ENCODE data around the gene UPF1. TPM values are rescaled to one million over a fixed set of nuclear protein-coding genes. Genes with fewer than 3 reads are reported as not detected.

The UPF1 gene
- total RNA-seq, 1 experiment from 2014 or later: 96.6 TPM

DNA sequence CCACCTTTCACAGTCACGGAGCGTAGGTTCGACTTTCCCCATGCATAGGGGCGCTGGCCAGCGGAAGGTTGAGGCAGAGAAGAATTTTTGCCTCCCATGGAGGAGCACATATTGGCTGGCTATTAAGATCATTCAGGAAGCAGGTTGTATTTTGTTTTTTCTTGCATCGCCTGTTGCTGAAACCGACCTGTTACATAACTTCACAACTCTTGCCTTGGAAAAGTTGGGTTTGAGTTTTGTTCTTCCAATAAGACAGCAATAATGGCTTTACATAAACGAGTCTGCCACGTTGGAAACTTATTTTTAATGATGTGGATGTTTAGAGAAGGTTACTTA, 1.4 kb downstream of the UPF1 start:
- Mint-ChIP-seq H3K27ac (ENCODE audit: unreplicated experiment) (peak overlapping the region; percentile 89), H3K27me3 (ENCODE audit: insufficient read depth, unreplicated experiment) (no peaks in the 10 kb centered on the region), H3K9me3 (ENCODE audit: unreplicated experiment) (no peaks in the 10 kb centered on the region), H3K4me3 (ENCODE audit: unreplicated experiment) (peak overlapping the region; percentile 93), H3K4me1 (ENCODE audit: low read depth, unreplicated experiment) (peaks cover 15% of the 10 kb centered on the region), H3K36me3 (ENCODE audit: insufficient read depth, unreplicated experiment) (peaks cover 55% of the 10 kb centered on the region)
- CTCF ChIA-PET: interaction anchor here (0.6 to 1.5 kb wide), 5 partner anchors 14 to 151 kb away, joined by 3 to 9 read pairs (median 4); no protein-coding TSS in a partner anchor
- H3K36me3 ChIP-seq (ENCODE audit: control insufficient read depth, insufficient read depth, low read length): peaks cover 4% of the 10 kb centered on the region
- no peaks in the 10 kb centered on the region for H3K9me3 ChIP-seq
- TF ChIP-seq, protein P1, sequence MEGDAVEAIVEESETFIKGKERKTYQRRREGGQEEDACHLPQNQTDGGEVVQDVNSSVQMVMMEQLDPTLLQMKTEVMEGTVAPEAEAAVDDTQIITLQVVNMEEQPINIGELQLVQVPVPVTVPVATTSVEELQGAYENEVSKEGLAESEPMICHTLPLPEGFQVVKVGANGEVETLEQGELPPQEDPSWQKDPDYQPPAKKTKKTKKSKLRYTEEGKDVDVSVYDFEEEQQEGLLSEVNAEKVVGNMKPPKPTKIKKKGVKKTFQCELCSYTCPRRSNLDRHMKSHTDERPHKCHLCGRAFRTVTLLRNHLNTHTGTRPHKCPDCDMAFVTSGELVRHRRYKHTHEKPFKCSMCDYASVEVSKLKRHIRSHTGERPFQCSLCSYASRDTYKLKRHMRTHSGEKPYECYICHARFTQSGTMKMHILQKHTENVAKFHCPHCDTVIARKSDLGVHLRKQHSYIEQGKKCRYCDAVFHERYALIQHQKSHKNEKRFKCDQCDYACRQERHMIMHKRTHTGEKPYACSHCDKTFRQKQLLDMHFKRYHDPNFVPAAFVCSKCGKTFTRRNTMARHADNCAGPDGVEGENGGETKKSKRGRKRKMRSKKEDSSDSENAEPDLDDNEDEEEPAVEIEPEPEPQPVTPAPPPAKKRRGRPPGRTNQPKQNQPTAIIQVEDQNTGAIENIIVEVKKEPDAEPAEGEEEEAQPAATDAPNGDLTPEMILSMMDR (IDR thresholded peaks at IDR 0.05; ENCODE audit: insufficient read depth in 1 of 2, low read depth in 1 of 2, low read length in 1 of 2, severe bottlenecking in 1 of 2, unreplicated experiment in 1 of 2): no peak
- 0 out of 2 replicates have a peak, but pooled peaks cover 8% of the 10 kb centered on the region for H3K4me1 ChIP-seq
- POLR2A ChIA-PET: interaction anchor here (1.0 kb wide), 1 partner anchor 14 kb away, joined by 5 read pairs; no protein-coding TSS in a partner anchor
- DNase-seq: no peak
- H3K27me3 ChIP-seq (replicated peaks; ENCODE audit: control insufficient read depth, insufficient read depth, low read length): no peaks in the 10 kb centered on the region
- intact Hi-C loops (cut with micrococcal nuclease; ENCODE audit: unreplicated experiment): loop anchor here (5.0 kb wide), 1 partner anchor 36 kb away; no protein-coding TSS in a partner anchor
- peak overlapping the region; percentile 92 for H3K4me3 ChIP-seq (ENCODE audit: low read depth, low read length)
- BruUV-seq (replicated peaks): no TSS peak

DNA sequence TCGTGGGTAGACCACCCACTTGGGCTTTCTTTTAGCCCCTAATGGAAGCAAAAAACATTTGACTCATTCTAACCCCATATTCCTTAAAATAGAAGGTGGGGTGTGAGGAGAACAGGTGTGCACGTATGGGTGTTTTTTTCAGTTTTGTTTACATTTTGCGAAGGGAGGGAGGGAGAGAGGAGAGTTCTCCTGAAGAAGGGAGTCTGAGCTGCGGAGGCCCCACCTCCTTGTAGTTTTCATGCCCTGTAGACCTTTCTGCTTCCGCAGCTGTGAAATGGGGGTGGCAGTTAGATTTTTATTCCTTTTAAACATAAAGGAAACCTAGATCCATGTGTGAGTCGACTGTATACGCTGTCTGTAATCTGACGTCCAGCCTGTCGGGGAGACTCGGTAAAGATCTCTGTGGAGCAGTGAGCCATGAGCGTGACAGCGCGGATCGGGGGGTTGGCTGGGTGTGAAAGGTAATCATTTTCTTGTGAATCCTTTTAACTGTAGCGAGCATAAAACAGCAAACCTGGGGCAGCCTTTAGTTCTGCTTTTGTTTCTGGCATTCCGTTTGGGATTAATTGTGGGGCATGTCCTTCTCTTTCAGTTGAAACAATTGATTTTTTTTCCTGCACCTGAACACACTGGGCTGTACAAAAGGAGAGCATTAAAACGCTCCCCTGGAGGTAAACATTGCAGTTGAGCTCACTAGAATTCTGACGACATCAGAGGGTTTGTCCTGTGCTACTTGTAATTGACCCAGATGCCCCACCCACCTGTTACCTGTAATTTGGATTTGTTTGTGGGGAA, 2.3 kb downstream of the UPF1 start:
- Mint-ChIP-seq H3K4me1 (ENCODE audit: low read depth, unreplicated experiment) (peaks cover 15% of the 10 kb centered on the region), H3K27ac (ENCODE audit: unreplicated experiment) (peak overlapping the region; percentile 27), H3K4me3 (ENCODE audit: unreplicated experiment) (peak overlapping the region; percentile 93), H3K27me3 (ENCODE audit: insufficient read depth, unreplicated experiment) (no peaks in the 10 kb centered on the region), H3K36me3 (ENCODE audit: insufficient read depth, unreplicated experiment) (peaks cover 62% of the 10 kb centered on the region), H3K9me3 (ENCODE audit: unreplicated experiment) (no peaks in the 10 kb centered on the region)
- H3K27me3 ChIP-seq (replicated peaks; ENCODE audit: control insufficient read depth, insufficient read depth, low read length): no peaks in the 10 kb centered on the region
- TF ChIP-seq, protein P1 (IDR thresholded peaks at IDR 0.05; ENCODE audit: insufficient read depth in 1 of 2, low read depth in 1 of 2, low read length in 1 of 2, severe bottlenecking in 1 of 2, unreplicated experiment in 1 of 2): no peak
- no peak for DNase-seq
- CTCF ChIA-PET: interaction anchor here (1.0 to 1.1 kb wide), 2 partner anchors 13 to 245 kb away, joined by 3 read pairs; no protein-coding TSS in a partner anchor
- POLR2A ChIA-PET: no interaction called here
- no peaks in the 10 kb centered on the region for H3K9me3 ChIP-seq
- intact Hi-C loops (cut with micrococcal nuclease; ENCODE audit: unreplicated experiment): loop anchor here (5.0 kb wide), 1 partner anchor 37 kb away; no protein-coding TSS in a partner anchor
- 0 out of 2 replicates have a peak, but pooled peaks cover 8% of the 10 kb centered on the region for H3K4me1 ChIP-seq
- BruUV-seq (replicated peaks): no TSS peak
- H3K36me3 ChIP-seq (ENCODE audit: control insufficient read depth, insufficient read depth, low read length): peaks cover 4% of the 10 kb centered on the region
- H3K4me3 ChIP-seq (ENCODE audit: low read depth, low read length): peak overlapping the region; percentile 92

DNA sequence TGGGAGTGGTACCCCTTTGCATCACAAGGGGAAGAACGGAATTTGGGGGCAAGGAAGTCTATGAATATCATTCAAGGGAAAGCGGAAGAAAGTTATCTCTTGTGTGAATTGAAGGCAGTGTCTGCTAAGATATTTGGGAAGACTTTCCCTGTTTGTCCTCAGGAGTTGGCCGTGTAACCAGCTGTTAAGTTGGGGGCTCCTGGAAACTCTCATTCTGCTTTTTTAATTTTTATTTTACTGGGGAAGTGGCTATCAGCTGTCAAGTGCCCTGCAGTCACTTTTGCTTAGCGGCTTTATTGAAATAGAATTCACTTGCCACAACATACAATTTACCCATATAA, 2.9 kb downstream of the UPF1 start:
- Mint-ChIP-seq H3K4me1 (ENCODE audit: low read depth, unreplicated experiment) (peaks cover 15% of the 10 kb centered on the region), H3K4me3 (ENCODE audit: unreplicated experiment) (peak overlapping the region; percentile 93), H3K9me3 (ENCODE audit: unreplicated experiment) (no peaks in the 10 kb centered on the region), H3K27ac (ENCODE audit: unreplicated experiment) (peak overlapping the region; percentile 27), H3K36me3 (ENCODE audit: insufficient read depth, unreplicated experiment) (peaks cover 66% of the 10 kb centered on the region), H3K27me3 (ENCODE audit: insufficient read depth, unreplicated experiment) (no peaks in the 10 kb centered on the region)
- Histone ChIP-seq H3K4me3 (ENCODE audit: low read depth, low read length) (no peak overlapping the region), H3K4me1 (peaks cover 11% of the 10 kb centered on the region; the same call in 1 of the 2 replicates), H3K36me3 (ENCODE audit: control insufficient read depth, insufficient read depth, low read length) (peaks cover 4% of the 10 kb centered on the region), H3K9me3 (no peaks in the 10 kb centered on the region), H3K27me3 (replicated peaks; ENCODE audit: control insufficient read depth, insufficient read depth, low read length) (no peaks in the 10 kb centered on the region)
- no TSS peak for BruUV-seq (replicated peaks)
- TF ChIP-seq, protein P1 (IDR thresholded peaks at IDR 0.05; ENCODE audit: insufficient read depth in 1 of 2, low read depth in 1 of 2, low read length in 1 of 2, severe bottlenecking in 1 of 2, unreplicated experiment in 1 of 2): no peak
- ChIA-PET POLR2A (no interaction called here), CTCF (interaction anchor here (1.0 kb wide), 1 partner anchor 13 kb away, joined by 3 read pairs; no protein-coding TSS in a partner anchor)
- intact Hi-C loops (cut with micrococcal nuclease; ENCODE audit: unreplicated experiment): loop anchor here (5.0 kb wide), 1 partner anchor 37 kb away; no protein-coding TSS in a partner anchor
- no peak for DNase-seq

Data from Caco-2 (cell line).